Stimulated activated CD4-positive, alpha-beta T cell treated with anti-CD3 and anti-CD28 coated beads, Interleukin-4, amount 100 ng/mL, for 1 hour (primary cell): Measurements from ENCODE around the gene PAFAH1B1.

Source experiments
- DNase-seq: peaks from one replicate; pipeline ENCODE4 v3.0.0-alpha.2; 2020

Gene PAFAH1B1

DNA sequence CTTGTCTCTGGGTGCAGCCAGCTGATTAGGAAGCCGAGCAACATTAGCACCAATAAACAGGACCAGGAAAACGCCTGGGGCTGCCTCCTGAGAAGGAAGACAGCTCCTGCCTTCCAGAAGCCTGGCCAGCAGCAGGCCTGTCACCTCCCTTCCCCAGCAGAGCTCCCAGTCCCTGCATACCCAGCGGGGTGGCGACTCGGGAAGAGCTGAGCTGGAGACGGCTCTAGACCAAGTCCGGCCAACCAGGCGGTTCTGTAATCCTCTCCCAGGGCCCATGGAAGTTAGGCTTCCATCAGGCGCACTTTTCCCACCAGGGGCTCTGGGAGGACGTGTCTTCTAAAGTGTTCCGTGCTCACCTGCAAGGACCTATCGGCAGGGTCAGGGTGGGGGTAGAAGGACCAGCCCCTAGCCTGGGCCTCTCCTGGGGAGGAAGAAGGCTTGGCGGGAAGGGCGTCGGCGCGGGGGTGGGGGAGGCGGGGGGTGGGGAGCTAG is 130.1 kb downstream of the PAFAH1B1 start:
- no peak for DNase-seq

DNA sequence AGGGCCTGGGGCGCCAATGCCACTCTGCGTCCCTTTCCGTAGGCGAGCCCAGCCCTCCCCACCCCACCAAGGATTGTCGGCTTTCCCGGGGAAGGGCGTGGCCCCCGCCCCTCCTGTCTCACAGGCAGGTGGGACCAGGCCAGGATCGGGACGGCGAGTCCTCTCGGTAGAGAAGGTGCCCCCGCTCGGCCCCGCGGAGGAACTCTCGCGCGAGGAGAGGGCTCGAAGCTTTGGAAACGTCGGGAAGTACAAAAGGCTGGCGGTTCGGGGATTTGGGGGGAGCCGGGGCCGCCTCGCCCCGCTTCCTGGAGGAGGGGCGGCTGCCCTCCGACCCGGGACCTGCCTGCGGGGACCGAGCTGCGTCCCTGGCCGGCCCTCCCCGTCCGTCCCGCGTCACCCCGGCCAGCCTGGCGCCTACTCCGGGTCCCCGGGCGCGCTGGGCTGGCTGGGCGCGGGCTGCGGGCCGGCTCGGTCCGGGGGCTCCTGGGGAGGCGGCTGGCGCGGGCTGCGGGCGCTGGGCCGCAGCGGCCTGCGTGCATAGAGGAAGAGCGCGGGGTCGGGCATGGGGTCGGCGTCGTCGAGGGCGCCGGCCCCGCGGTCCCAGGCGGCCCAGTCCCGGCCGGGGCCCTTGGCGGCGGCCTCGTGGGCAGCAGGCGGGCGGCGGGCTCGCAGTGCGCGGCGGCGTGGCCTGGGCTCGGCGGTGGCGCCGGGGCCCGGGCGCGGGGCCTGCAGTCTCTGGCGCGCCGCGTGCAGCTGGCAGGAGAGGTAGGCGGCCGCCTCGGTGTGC is 130.7 kb downstream of the PAFAH1B1 start:
- no peak for DNase-seq

GRCh38 chr17:2724784-2725164 is 131.3 kb downstream of the PAFAH1B1 start:
- peak; percentile 56 for DNase-seq

DNA sequence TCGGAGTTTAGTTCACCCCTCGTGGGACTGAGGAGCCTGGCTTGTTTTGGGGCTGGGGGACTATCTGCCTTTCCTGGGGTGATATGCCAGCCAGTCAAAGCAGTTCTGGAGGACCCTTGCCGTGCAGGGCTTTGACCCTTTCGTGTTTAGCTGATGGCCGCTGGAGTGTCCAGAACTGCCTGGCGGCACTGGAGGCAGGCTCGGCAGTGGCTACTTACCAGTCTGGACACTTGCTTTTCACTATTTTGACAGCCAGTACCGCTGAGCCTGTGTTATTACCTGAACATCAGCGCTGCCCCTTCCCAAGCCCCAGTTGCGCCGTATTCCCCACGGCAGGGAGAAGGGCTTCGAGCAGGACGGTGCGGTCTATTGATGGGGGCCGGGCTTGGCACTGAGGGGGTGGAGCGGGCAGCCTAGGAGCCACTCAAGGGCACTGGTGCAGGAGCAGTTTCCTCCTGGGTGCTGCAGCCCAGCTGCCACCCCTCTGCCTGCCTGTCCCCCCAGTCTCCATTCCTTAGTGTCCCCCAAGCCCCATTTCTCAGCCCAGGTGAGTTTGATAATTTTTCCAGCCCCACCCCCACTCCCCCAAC is 137.4 kb downstream of the PAFAH1B1 start:
- DNase-seq = no peak

DNA sequence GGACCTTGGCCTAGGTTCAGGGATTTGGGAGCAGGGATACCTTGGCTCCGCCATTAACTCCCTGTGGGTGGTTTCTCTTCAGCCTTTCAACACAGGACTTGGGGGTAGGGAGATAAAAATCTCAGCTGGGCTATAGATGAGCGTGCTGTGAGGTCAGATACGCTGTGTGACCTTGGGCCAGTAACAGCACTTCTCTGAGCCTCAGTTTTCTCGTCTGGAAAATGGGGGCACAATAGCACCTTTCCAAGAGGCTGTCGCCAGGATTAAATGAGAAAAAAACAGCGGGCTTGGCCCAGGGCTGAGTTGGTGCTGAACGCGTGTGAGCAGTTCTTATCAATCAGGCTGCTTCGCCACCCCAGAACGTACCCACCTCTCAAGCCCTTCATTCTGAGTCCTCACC is 138.4 kb downstream of the PAFAH1B1 start:
- no peak for DNase-seq

DNA sequence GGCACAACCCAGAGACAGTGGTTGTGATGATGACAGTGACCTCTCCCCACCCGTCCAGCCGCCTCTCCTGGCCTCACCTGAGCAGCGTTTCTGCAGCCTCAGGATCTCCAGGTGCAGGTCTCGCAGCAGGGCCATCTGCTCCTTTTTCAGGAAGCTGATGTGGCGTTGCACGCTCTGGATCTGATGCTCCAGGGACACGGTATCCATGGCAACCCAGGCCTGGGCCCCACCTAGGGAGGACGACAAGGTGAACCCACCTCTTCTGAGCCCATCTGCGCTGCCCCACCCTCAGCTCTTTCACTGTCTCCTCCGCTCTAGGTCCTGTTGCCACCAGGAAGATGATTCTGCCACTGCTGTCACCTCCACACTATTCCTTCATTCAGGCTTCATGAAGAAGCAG is 141.5 kb downstream of the PAFAH1B1 start:
- DNase-seq = no peak
